ENCODE measurements around the gene MYCN. TPM values are rescaled to one million over a fixed set of nuclear protein-coding genes. Genes with fewer than 3 reads are reported as not detected.

MYCN gene
- polyA plus RNA-seq (2013, experiment 1 of 2): 75.7 TPM
- polyA plus RNA-seq (2013, experiment 2 of 2): 76.3 TPM

DNA sequence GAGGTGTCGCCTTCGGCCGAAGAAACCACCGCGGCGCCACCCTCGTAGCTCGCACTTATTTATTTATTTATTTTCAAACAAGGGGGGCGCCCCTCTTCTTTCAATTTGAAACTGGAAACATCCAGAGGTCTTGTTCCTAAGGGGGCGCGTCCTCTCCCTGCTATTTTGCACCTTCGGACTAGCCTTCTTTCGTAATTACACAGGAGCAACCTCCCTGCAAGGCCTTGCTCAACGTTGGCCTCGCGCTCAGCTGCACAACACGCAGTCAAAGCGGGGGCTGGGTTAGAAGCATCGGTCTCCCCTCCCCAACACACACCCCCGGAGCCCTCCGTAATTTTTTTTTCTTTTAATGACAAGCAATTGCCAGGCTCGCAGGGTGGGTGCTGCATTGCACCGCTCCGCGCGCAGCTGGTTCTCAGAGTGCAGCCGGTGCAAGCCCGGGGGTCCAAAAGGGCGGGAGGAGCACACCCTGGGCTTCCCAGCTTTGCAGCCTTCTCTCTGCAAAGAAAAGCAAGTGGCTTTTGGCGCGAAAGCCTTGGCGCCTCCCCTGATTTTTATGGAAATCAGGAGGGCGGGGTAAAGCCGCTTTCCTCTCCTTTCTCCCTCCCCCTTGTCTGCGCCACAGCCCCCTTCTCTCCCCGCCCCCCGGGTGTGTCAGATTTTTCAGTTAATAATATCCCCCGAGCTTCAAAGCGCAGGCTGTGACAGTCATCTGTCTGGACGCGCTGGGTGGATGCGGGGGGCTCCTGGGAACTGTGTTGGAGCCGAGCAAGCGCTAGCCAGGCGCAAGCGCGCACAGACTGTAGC, at the start of gene MYCN:
TSS of gene MYCN (plus strand) at position 697 of the 807 bp plus-strand sequence. CDS start 1,515 bp downstream, outside the sequence.
- H3K9me3 ChIP-seq (ENCODE audit: insufficient read depth, low read depth, low read length): no peaks in the 10 kb centered on the region
- H3K27me3 ChIP-seq (ENCODE audit: insufficient read depth, low read length): no peaks in the 10 kb centered on the region
- peaks cover 21% of the 10 kb centered on the region for H3K36me3 ChIP-seq (ENCODE audit: insufficient read depth, low read length)
- H3K4me3 ChIP-seq (ENCODE audit: low read length): peak within 1 kb of the TSS; percentile 95
- H3K9ac ChIP-seq (ENCODE audit: low read depth, low read length): peak within 1 kb of the TSS; percentile 97
- WGBS: under 1% methylated on average over 47 of the region's 47 CpGs
- peak within 1 kb of the TSS; percentile 94 for H3K27ac ChIP-seq (ENCODE audit: low read depth, low read length)
- peaks cover 36% of the 10 kb centered on the region for H3K4me1 ChIP-seq (ENCODE audit: insufficient read depth, low read length)

DNA sequence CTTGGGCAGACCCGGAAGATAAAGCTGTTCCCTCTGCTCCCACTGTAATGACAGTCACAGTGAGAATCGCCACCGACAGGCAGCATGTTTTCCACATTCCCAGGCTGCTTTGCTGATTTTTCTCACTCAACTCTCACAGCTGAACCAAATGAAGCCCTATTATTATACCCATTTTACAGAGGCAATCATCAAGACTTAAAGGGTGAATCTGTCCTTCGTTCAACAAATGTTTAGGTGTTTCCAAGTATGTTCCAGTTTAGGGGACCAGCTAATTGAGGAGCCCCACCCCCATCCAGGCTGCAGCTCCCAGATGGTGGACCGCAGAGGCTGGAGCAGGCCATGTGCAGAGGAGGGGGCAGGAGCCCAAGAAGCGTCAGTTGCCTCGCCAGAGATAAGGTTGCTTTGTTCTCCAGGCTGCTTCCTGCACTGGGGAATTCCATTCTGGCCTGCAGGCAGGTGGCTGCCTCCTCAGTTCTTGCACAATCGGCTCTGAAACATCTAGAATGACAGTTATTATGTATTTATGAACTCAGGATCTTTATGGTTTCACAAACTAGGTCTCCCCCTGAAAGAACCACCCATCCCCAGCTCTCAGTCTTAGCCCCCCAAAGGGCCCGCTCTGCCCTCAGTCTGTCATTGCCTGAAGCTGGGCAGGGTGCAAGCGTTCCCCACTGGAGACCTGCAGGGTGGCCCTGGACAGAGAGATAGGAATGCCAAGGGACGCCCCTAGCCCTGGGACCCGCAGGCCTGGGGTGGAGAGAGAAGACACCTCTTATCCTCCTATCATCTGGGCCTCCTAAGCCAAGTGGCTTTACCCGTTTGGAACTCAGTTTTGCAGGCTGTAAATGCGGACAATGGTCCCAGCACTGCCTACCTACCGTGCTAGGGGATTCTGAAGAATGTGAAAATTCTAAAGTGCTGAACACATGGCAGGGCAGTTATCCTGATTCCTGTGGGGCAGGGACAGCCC, 49.1 kb upstream of the MYCN start:
- no peaks in the 10 kb centered on the region for H3K9me3 ChIP-seq (ENCODE audit: insufficient read depth, low read depth, low read length)
- H3K4me3 ChIP-seq (ENCODE audit: low read length): no peak overlapping the region
- H3K27ac ChIP-seq (ENCODE audit: low read depth, low read length): no peak overlapping the region
- H3K4me1 ChIP-seq (ENCODE audit: insufficient read depth, low read length): peaks cover 36% of the 10 kb centered on the region
- no peaks in the 10 kb centered on the region for H3K36me3 ChIP-seq (ENCODE audit: insufficient read depth, low read length)
- no peaks in the 10 kb centered on the region for H3K27me3 ChIP-seq (ENCODE audit: insufficient read depth, low read length)
- WGBS: 60% methylated on average over 15 of the region's 15 CpGs
- no peak overlapping the region for H3K9ac ChIP-seq (ENCODE audit: low read depth, low read length)

DNA sequence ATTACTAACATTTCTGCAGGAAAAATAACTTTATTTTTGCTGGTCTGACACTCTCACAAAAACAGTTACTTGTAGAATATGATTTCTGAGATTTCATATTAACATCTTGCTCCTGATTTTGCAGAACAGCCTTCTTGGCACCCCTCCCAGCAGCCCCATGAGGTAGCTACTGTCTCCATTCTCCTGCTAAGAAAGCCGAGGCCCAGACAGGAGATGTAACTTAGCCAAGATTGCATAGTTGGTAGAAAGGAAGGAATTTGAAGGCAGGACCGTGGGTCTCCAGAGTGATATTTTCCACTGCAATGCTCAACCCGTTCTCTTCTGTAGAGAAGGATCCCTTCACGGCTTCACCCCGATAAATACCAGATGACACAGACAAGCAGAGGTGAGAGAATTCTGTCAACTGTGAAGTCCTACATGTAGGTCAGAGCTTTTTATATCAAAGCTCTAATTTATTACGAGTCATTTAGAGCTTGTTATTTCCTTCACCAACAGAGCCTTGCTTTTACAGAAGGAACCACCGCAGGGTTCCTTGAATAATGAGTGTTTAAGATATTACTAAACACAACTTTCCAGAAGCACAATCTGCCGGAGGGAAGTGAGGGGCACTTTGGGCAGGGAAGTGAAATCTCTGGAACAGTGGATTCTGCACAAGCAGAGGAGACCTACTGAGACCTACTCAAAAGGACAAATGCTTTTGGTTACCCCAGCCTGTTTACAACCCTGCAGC, 48.0 kb upstream of the MYCN start:
- H3K27ac ChIP-seq (ENCODE audit: low read depth, low read length): no peak overlapping the region
- 83% methylated on average over 7 of the region's 8 CpGs for WGBS
- H3K9ac ChIP-seq (ENCODE audit: low read depth, low read length): no peak overlapping the region
- peaks cover 7% of the 10 kb centered on the region; the same call in 1 of the 2 replicates for H3K9me3 ChIP-seq (ENCODE audit: insufficient read depth, low read depth, low read length)
- no peaks in the 10 kb centered on the region for H3K27me3 ChIP-seq (ENCODE audit: insufficient read depth, low read length)
- H3K36me3 ChIP-seq (ENCODE audit: insufficient read depth, low read length): no peaks in the 10 kb centered on the region
- H3K4me1 ChIP-seq (ENCODE audit: insufficient read depth, low read length): peaks cover 41% of the 10 kb centered on the region
- H3K4me3 ChIP-seq (ENCODE audit: low read length): no peak overlapping the region

- no peaks in the 10 kb centered on the region for H3K36me3 ChIP-seq (ENCODE audit: insufficient read depth, low read length)
- H3K27me3 ChIP-seq (ENCODE audit: insufficient read depth, low read length): no peaks in the 10 kb centered on the region
- peaks cover 41% of the 10 kb centered on the region for H3K4me1 ChIP-seq (ENCODE audit: insufficient read depth, low read length)
- no peak overlapping the region for H3K4me3 ChIP-seq (ENCODE audit: low read length)
- peaks cover 14% of the 10 kb centered on the region; the same call in 1 of the 2 replicates for H3K9me3 ChIP-seq (ENCODE audit: insufficient read depth, low read depth, low read length)
- no peak overlapping the region for H3K27ac ChIP-seq (ENCODE audit: low read depth, low read length)
- no peak overlapping the region for H3K9ac ChIP-seq (ENCODE audit: low read depth, low read length)
Observed at GRCh38 chr2:15893085-15893484, 47.3 kb upstream of the MYCN start.

- H3K9ac ChIP-seq (ENCODE audit: low read depth, low read length): no peak overlapping the region
- H3K4me1 ChIP-seq (ENCODE audit: insufficient read depth, low read length): peaks cover 41% of the 10 kb centered on the region
- peaks cover 16% of the 10 kb centered on the region; the same call in 1 of the 2 replicates for H3K9me3 ChIP-seq (ENCODE audit: insufficient read depth, low read depth, low read length)
- H3K27me3 ChIP-seq (ENCODE audit: insufficient read depth, low read length): no peaks in the 10 kb centered on the region
- no peaks in the 10 kb centered on the region for H3K36me3 ChIP-seq (ENCODE audit: insufficient read depth, low read length)
- no peak overlapping the region for H3K4me3 ChIP-seq (ENCODE audit: low read length)
- H3K27ac ChIP-seq (ENCODE audit: low read depth, low read length): no peak overlapping the region
- WGBS: 90% methylated on average over 6 of the region's 7 CpGs
Observed at GRCh38 chr2:15893689-15894480, 46.5 kb upstream of the MYCN start.

- H3K27ac ChIP-seq (ENCODE audit: low read depth, low read length): no peak overlapping the region
- H3K9me3 ChIP-seq (ENCODE audit: insufficient read depth, low read depth, low read length): peaks cover 16% of the 10 kb centered on the region; the same call in 1 of the 2 replicates
- H3K4me3 ChIP-seq (ENCODE audit: low read length): no peak overlapping the region
- H3K36me3 ChIP-seq (ENCODE audit: insufficient read depth, low read length): no peaks in the 10 kb centered on the region
- 90% methylated on average over 7 of the region's 8 CpGs for WGBS
- no peaks in the 10 kb centered on the region for H3K27me3 ChIP-seq (ENCODE audit: insufficient read depth, low read length)
- peaks cover 41% of the 10 kb centered on the region for H3K4me1 ChIP-seq (ENCODE audit: insufficient read depth, low read length)
- H3K9ac ChIP-seq (ENCODE audit: low read depth, low read length): no peak overlapping the region
Observed at GRCh38 chr2:15894481-15895144, 45.7 kb upstream of the MYCN start.

DNA sequence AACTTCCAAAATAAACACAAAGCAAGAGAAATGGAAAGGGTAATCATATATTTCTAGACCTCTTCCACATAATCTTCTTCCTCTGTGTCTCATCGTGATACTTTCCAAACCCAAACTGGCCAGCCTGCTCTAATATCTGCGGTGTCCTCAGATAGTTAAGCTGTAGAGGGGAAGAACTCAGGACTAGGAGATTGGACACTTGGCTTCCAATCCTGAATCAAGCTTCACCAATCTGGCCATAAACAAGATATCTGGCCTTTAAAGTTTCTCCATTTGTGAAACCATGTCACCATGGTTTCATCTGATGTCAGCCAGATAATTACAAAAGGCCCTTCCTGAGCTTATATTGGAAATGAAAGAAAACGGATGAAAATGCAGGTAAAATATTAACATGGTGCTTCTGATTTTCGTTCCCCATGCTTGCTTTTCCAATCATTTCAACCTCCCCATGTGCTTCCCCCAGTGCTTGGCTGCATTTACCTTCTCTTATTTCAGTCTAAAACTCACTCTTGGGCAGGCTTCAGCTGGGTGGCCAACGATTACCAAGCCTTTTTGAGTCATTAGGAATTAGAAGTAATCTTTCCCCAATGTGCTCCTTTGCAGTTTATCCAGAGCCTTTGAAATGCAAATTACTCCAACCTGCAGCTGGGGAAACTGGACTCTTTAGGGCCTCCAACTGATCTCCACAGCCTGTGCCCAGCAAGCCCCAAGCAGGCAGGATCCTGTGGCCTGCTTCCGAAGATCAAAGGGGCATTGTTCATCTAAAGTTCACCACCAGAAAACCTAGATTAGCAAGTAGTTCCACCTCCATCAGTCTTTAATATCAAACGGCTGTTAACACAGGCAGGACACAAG, 44.5 kb upstream of the MYCN start:
- Histone ChIP-seq H3K36me3 (ENCODE audit: insufficient read depth, low read length) (no peaks in the 10 kb centered on the region), H3K9ac (ENCODE audit: low read depth, low read length) (no peak overlapping the region), H3K4me1 (ENCODE audit: insufficient read depth, low read length) (peaks cover 41% of the 10 kb centered on the region), H3K27me3 (ENCODE audit: insufficient read depth, low read length) (no peaks in the 10 kb centered on the region), H3K9me3 (ENCODE audit: insufficient read depth, low read depth, low read length) (peaks cover 16% of the 10 kb centered on the region; the same call in 1 of the 2 replicates), H3K4me3 (ENCODE audit: low read length) (no peak overlapping the region), H3K27ac (ENCODE audit: low read depth, low read length) (no peak overlapping the region)
- WGBS: 63% methylated on average over 7 of the region's 7 CpGs

DNA sequence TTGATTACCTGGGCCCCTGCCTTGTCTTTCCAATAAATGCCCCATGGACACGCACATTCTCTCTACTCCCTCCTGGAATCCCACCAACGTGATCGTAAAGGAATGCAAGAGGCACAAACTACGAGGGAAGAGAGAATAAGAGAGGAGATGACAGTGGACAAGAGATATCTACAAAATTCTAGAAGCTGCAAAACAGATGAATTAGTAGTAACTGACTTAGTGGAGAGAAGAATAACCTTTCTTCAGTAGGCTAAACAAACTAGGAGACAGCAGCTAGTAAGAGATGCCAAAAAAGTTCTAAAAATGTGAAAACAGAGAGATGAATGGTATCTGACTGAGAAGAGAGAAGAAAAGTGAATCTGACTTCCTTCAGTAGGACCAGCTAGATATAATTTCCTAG, 43.5 kb upstream of the MYCN start:
- H3K4me1 ChIP-seq (ENCODE audit: insufficient read depth, low read length): peaks cover 33% of the 10 kb centered on the region
- H3K9ac ChIP-seq (ENCODE audit: low read depth, low read length): no peak overlapping the region
- H3K27me3 ChIP-seq (ENCODE audit: insufficient read depth, low read length): no peaks in the 10 kb centered on the region
- H3K9me3 ChIP-seq (ENCODE audit: insufficient read depth, low read depth, low read length): peaks cover 16% of the 10 kb centered on the region; the same call in 1 of the 2 replicates
- no peaks in the 10 kb centered on the region for H3K36me3 ChIP-seq (ENCODE audit: insufficient read depth, low read length)
- 94% methylated on average over 2 of the region's 4 CpGs for WGBS
- no peak overlapping the region for H3K4me3 ChIP-seq (ENCODE audit: low read length)
- no peak overlapping the region for H3K27ac ChIP-seq (ENCODE audit: low read depth, low read length)

- Histone ChIP-seq H3K4me3 (ENCODE audit: low read length) (no peak overlapping the region), H3K36me3 (ENCODE audit: insufficient read depth, low read length) (no peaks in the 10 kb centered on the region), H3K27me3 (ENCODE audit: insufficient read depth, low read length) (no peaks in the 10 kb centered on the region), H3K9ac (ENCODE audit: low read depth, low read length) (no peak overlapping the region), H3K4me1 (ENCODE audit: insufficient read depth, low read length) (peaks cover 26% of the 10 kb centered on the region), H3K27ac (ENCODE audit: low read depth, low read length) (no peak overlapping the region), H3K9me3 (ENCODE audit: insufficient read depth, low read depth, low read length) (peaks cover 16% of the 10 kb centered on the region; the same call in 1 of the 2 replicates)
- 100% methylated on average over 2 of the region's 4 CpGs for WGBS
Observed at GRCh38 chr2:15897431-15898098, 42.8 kb upstream of the MYCN start.
